ENCODE data around the gene ITGB7. TPM values are rescaled to one million over a fixed set of nuclear protein-coding genes. Genes with fewer than 3 reads are reported as not detected.

ITGB7 gene
- total RNA-seq, 1 donor from 2014 or later: 1.3 TPM

- H3K36me3 Mint-ChIP-seq (ENCODE audit: low read depth, unreplicated experiment): no peaks in the 10 kb centered on the region
- peaks cover 15% of the 10 kb centered on the region for H3K4me1 ChIP-seq (ENCODE audit: insufficient read depth, low read length)
- H3K79me2 ChIP-seq (ENCODE audit: insufficient read depth, low read length): no peaks in the 10 kb centered on the region
- H3K27ac ChIP-seq (ENCODE audit: low read depth, low read length): no peak overlapping the region
- no peak overlapping the region for H3K4me3 ChIP-seq (ENCODE audit: insufficient read depth, low read depth, low read length)
- no peak overlapping the region for H3K4me3 Mint-ChIP-seq (ENCODE audit: unreplicated experiment)
- no peaks in the 10 kb centered on the region for H4K20me1 ChIP-seq (ENCODE audit: insufficient read depth, low read length)
- DNase-seq (ENCODE audit: low read depth) (no peak), FAIRE-seq (no peak)
- no peaks in the 10 kb centered on the region for H3K36me3 ChIP-seq (ENCODE audit: insufficient read depth, low read length)
- no peak overlapping the region for H3K9ac ChIP-seq (ENCODE audit: low read length)
- H3K9me3 ChIP-seq (ENCODE audit: insufficient read depth, low read depth, low read length): no peaks in the 10 kb centered on the region
- H3K9me3 Mint-ChIP-seq (ENCODE audit: unreplicated experiment): no peaks in the 10 kb centered on the region
- H3K27me3 Mint-ChIP-seq (ENCODE audit: low read depth, unreplicated experiment): peaks cover 15% of the 10 kb centered on the region
- H3K4me2 ChIP-seq (ENCODE audit: low read length): no peak overlapping the region
- H3K27ac Mint-ChIP-seq (ENCODE audit: unreplicated experiment): no peak overlapping the region
- H2AFZ ChIP-seq (ENCODE audit: low read depth, low read length): no peak overlapping the region
- peaks cover 22% of the 10 kb centered on the region for H3K4me1 Mint-ChIP-seq (ENCODE audit: low read depth, unreplicated experiment)
- TF ChIP-seq EZH2 (IDR thresholded peaks at IDR 0.05; ENCODE audit: insufficient read depth, low read length) (no peak), CTCF (IDR thresholded peaks at IDR 0.05; ENCODE audit: insufficient read depth, low read depth, low read length) (no peak)
- H3K27me3 ChIP-seq (ENCODE audit: insufficient read depth, low read length): peaks cover 16% of the 10 kb centered on the region
Observed at GRCh38 chr12:53236443-53237111, 29.5 kb upstream of the ITGB7 start.

DNA sequence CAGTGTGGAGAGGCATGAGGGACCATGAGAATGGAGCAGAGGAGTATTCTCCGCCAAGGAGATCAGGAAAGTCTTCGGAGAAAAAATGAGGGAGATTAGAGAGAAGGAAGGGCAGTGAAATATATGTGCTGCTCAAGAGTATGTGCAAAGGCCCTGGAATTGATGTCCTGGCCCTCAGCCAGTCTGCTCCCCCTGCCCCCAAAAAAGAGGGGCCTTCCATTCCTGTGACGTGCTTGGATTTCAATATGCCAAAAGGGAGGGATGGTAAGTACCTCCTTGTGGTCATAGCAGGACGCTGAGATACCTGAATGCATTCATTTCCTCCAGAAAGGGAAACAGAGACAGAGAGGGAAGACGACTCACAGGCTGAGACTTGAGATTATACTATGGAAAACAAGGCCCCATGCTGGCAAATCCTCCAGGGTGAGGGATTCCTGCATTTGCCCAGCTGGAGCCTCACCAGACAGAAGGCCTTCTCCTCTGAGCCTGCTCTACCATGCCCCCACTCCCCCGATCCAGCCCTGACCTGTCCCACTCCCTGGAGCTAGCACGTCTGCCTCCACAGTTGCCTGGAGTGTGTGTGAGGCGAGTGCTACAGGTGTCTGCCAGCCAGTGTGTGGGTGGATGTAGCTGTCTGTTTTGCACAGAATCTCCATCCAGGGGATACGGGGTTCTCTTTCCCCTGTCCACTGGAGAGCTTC, 28.8 kb upstream of the ITGB7 start:
- Histone ChIP-seq H3K4me2 (ENCODE audit: low read length) (no peak overlapping the region), H4K20me1 (ENCODE audit: insufficient read depth, low read length) (no peaks in the 10 kb centered on the region), H3K27me3 (ENCODE audit: insufficient read depth, low read length) (peaks cover 16% of the 10 kb centered on the region), H3K36me3 (ENCODE audit: insufficient read depth, low read length) (no peaks in the 10 kb centered on the region), H3K79me2 (ENCODE audit: insufficient read depth, low read length) (no peaks in the 10 kb centered on the region), H2AFZ (ENCODE audit: low read depth, low read length) (no peak overlapping the region), H3K9ac (ENCODE audit: low read length) (no peak overlapping the region), H3K4me3 (ENCODE audit: insufficient read depth, low read depth, low read length) (no peak overlapping the region), H3K4me1 (ENCODE audit: insufficient read depth, low read length) (peaks cover 21% of the 10 kb centered on the region), H3K9me3 (ENCODE audit: insufficient read depth, low read depth, low read length) (no peaks in the 10 kb centered on the region), H3K27ac (ENCODE audit: low read depth, low read length) (no peak overlapping the region)
- Mint-ChIP-seq H3K27me3 (ENCODE audit: low read depth, unreplicated experiment) (peaks cover 11% of the 10 kb centered on the region), H3K4me3 (ENCODE audit: unreplicated experiment) (no peak overlapping the region), H3K9me3 (ENCODE audit: unreplicated experiment) (no peaks in the 10 kb centered on the region), H3K27ac (ENCODE audit: unreplicated experiment) (peak overlapping the region; percentile 47), H3K36me3 (ENCODE audit: low read depth, unreplicated experiment) (no peaks in the 10 kb centered on the region), H3K4me1 (ENCODE audit: low read depth, unreplicated experiment) (peaks cover 21% of the 10 kb centered on the region)
- no peak for FAIRE-seq
- TF ChIP-seq CTCF (IDR thresholded peaks at IDR 0.05; ENCODE audit: insufficient read depth, low read depth, low read length): no peak
- no peak for TF ChIP-seq EZH2 (IDR thresholded peaks at IDR 0.05; ENCODE audit: insufficient read depth, low read length)
- no peak for DNase-seq (ENCODE audit: low read depth)

- Mint-ChIP-seq H3K4me3 (ENCODE audit: unreplicated experiment) (no peak overlapping the region), H3K27ac (ENCODE audit: unreplicated experiment) (no peak overlapping the region), H3K36me3 (ENCODE audit: low read depth, unreplicated experiment) (no peaks in the 10 kb centered on the region), H3K9me3 (ENCODE audit: unreplicated experiment) (no peaks in the 10 kb centered on the region), H3K27me3 (ENCODE audit: low read depth, unreplicated experiment) (peaks cover 8% of the 10 kb centered on the region), H3K4me1 (ENCODE audit: low read depth, unreplicated experiment) (peaks cover 21% of the 10 kb centered on the region)
- Histone ChIP-seq H3K36me3 (ENCODE audit: insufficient read depth, low read length) (no peaks in the 10 kb centered on the region), H3K9me3 (ENCODE audit: insufficient read depth, low read depth, low read length) (no peaks in the 10 kb centered on the region), H3K9ac (ENCODE audit: low read length) (no peak overlapping the region), H2AFZ (ENCODE audit: low read depth, low read length) (no peak overlapping the region), H3K27ac (ENCODE audit: low read depth, low read length) (no peak overlapping the region), H3K4me1 (ENCODE audit: insufficient read depth, low read length) (peaks cover 24% of the 10 kb centered on the region), H3K27me3 (ENCODE audit: insufficient read depth, low read length) (peaks cover 16% of the 10 kb centered on the region), H3K4me2 (ENCODE audit: low read length) (no peak overlapping the region), H3K4me3 (ENCODE audit: insufficient read depth, low read depth, low read length) (no peak overlapping the region), H3K79me2 (ENCODE audit: insufficient read depth, low read length) (no peaks in the 10 kb centered on the region), H4K20me1 (ENCODE audit: insufficient read depth, low read length) (no peaks in the 10 kb centered on the region)
- DNase-seq (ENCODE audit: low read depth): no peak
- TF ChIP-seq EZH2 (IDR thresholded peaks at IDR 0.05; ENCODE audit: insufficient read depth, low read length): no peak
- no peak for TF ChIP-seq CTCF (IDR thresholded peaks at IDR 0.05; ENCODE audit: insufficient read depth, low read depth, low read length)
- FAIRE-seq: no peak
Observed at GRCh38 chr12:53235164-53235563, 28.1 kb upstream of the ITGB7 start.

All from astrocyte (in vitro differentiated cells and primary cell).